Measurements from ENCODE around the gene C2CD4C. TPM values are rescaled to one million over a fixed set of nuclear protein-coding genes. Genes with fewer than 3 reads are reported as not detected.
A peak's percentile ranks its signal among the peaks of the same experiment; 100 is the strongest.

The C2CD4C gene
- not detected in 2 replicates for total RNA-seq

GRCh38 chr19:408902-409515 lies at the start of gene C2CD4C:
Gene C2CD4C, minus strand, starts transcription at chr19:409147. Its CDS starts 786 bp downstream, at chr19:408361.

Small RNAs within 50 kb of the gene (small RNA-seq; reads per million reads assigned to genes)
- 0.33 reads per million, percentile 3 among the genes with 10 or more reads in this experiment for gene RNA5SP462 (ENCODE audit: low replicate concordance)

Other genes with a start within 250 kb of the C2CD4C start
- 3.0 and 8.8 TPM in 2 replicates for gene PLPP2, start 117.7 kb downstream of the C2CD4C start, total RNA-seq
- 18.6 and 27.2 TPM in 2 replicates for gene MIER2, start 64.4 kb downstream of the C2CD4C start, total RNA-seq
- gene SHC2, start 51.9 kb upstream of the C2CD4C start, total RNA-seq, result 0.29 and 3.5 TPM in 2 replicates
- gene MADCAM1, start 87.3 kb upstream of the C2CD4C start, total RNA-seq, result 0.22 TPM in 1 of 2 replicates, not detected in the other
- gene TPGS1, start 98.3 kb upstream of the C2CD4C start, total RNA-seq, result 42.2 and 48.8 TPM in 2 replicates
- 108 and 148 TPM in 2 replicates for gene CDC34, start 122.6 kb upstream of the C2CD4C start, total RNA-seq
- gene GZMM, start 134.9 kb upstream of the C2CD4C start, total RNA-seq, result 0.66 TPM in 1 of 2 replicates, not detected in the other
- gene BSG, start 163.4 kb upstream of the C2CD4C start, total RNA-seq, result 282 and 610 TPM in 2 replicates
- 1.0 and 1.8 TPM in 2 replicates for gene HCN2, start 180.7 kb upstream of the C2CD4C start, total RNA-seq
- gene POLRMT, start 224.4 kb upstream of the C2CD4C start, total RNA-seq, result 20.6 and 35.2 TPM in 2 replicates
- gene FGF22, start 230.7 kb upstream of the C2CD4C start, total RNA-seq, result not detected in 2 replicates